HEK293 (cell line): ENCODE measurements around the gene MFAP5.

Source experiments
- ZNF221 ChIP-seq: fragments of 450-650 bp; formaldehyde crosslinking; IDR thresholded peaks from 2 replicates; pipeline ENCODE4 v1.5.1; 2017; ENCODE audit warnings: missing biosample characterization, missing genetic modification characterization, borderline replicate concordance
- ZNF341 ChIP-seq: fragments of 450-650 bp; formaldehyde crosslinking; IDR thresholded peaks from 2 replicates; pipeline ENCODE4; 2016; ENCODE audit warnings: low read depth, missing biosample characterization, missing genetic modification characterization
- ZNF707 ChIP-seq: fragments of 450-650 bp; formaldehyde crosslinking; IDR thresholded peaks from 2 replicates; pipeline ENCODE4 v1.5.1; 2016; ENCODE audit warnings: missing biosample characterization, missing genetic modification characterization
- ZNF843 ChIP-seq: fragments of 450-650 bp; formaldehyde crosslinking; IDR thresholded peaks from 2 replicates; pipeline ENCODE4 v1.5.1; 2016; ENCODE audit warnings: missing biosample characterization, missing genetic modification characterization
- TF ChIP-seq, protein P1 (sequence below): fragments of 450-650 bp; formaldehyde crosslinking; IDR thresholded peaks from 2 replicates; pipeline ENCODE4 v1.5.1; 2016; ENCODE audit warnings: missing biosample characterization, missing genetic modification characterization

DNA sequence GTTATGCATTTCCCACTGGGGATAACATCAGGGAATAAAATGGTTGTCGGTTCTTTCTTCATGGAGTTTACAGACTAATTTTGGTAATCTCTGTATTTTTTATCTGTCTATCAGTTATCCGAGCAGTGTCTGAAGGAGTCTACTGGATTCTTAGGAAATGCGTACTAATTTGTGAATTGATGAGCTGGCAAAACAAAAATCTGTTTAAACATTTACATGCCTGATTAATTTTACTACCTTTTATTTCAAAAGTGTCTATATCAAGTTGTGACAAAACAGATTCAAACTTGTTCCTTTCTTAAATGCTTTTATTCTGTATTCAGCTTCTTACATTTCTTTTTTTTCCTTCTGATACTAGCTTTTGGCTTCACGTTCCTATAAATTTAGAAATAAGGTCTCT, 39.5 kb upstream of the MFAP5 start:
- TF ChIP-seq, protein P1, sequence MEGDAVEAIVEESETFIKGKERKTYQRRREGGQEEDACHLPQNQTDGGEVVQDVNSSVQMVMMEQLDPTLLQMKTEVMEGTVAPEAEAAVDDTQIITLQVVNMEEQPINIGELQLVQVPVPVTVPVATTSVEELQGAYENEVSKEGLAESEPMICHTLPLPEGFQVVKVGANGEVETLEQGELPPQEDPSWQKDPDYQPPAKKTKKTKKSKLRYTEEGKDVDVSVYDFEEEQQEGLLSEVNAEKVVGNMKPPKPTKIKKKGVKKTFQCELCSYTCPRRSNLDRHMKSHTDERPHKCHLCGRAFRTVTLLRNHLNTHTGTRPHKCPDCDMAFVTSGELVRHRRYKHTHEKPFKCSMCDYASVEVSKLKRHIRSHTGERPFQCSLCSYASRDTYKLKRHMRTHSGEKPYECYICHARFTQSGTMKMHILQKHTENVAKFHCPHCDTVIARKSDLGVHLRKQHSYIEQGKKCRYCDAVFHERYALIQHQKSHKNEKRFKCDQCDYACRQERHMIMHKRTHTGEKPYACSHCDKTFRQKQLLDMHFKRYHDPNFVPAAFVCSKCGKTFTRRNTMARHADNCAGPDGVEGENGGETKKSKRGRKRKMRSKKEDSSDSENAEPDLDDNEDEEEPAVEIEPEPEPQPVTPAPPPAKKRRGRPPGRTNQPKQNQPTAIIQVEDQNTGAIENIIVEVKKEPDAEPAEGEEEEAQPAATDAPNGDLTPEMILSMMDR = no peak
- TF ChIP-seq ZNF707 (tag by site-specific recombination) (no peak), ZNF341 (no peak), ZNF843 (tag by site-specific recombination) (no peak), ZNF221 (tag by site-specific recombination) (no peak)
